Heart left ventricle (tissue), 13 donors: ENCODE measurements around the gene EPC2.

Experiments used
- CTCF ChIP-seq, 12 donors: fragments of 200-600 bp; sonication (generic) in 4 of 12; IDR thresholded peaks; one replicate each; pipeline versions ENCODE4 v1.5.0 to v1.8.0; 2018 to 2022; ENCODE audit warnings: antibody characterized with exemption in 12 of 12, mild to moderate bottlenecking in 5 of 12
- POLR2A ChIP-seq, 2 donors: fragments of 450-650 bp; IDR thresholded peaks; one replicate each; pipeline ENCODE4 v1.6.1; 2017; ENCODE audit warnings: antibody characterized with exemption in 2 of 2, mild to moderate bottlenecking in 2 of 2, moderate library complexity in 2 of 2
- donor health status: ischemic (EF 13 %, LVEDD 7.1; RV severe dilation, severe dysfunction).
- donor health status: DM: no; HTN: yes; CAD: no.
- donor health status: DM: no; HTN: no; CAD: no.
- donor health status: ischemic (EF 25% LVEDD 6.9; RV normal size, moderate dysfunction).
- donor health status: ischemic (EF 25% LVEDD 5.7; RV mildly dilated, moderate dysfunction).
- donor health status: ischemic (EF 35%, LVEDD 5.7; RV mildly dilated, moderate dysfunction).
- donor health status: nonischemic (EF 11% LVEDD 7.7; RV severe dilation, severe dysfunction).
- donor health status: DM: yes; HTN: yes; CAD: no.
- donor health status: PGD.
- donor health status: ischemic (EF 29% LVEDD 5.4; RV normal size, mild dysfunction).
- donor health status: nonischemic (EF 23%, LVEDD 6.1; RV moderate dilation, normal function).

- TF ChIP-seq POLR2A (IDR thresholded peaks at IDR 0.05): no peak
- no peak for TF ChIP-seq CTCF (IDR thresholded peaks at IDR 0.05)
Measured at GRCh38 chr2:148745151-148745851, 100.8 kb downstream of the EPC2 start.
